ENCODE measurements around the gene TSPAN5. TPM values are rescaled to one million over a fixed set of nuclear protein-coding genes. Genes with fewer than 3 reads are reported as not detected.
"Not testable (repeated sequence)": the region's sequence is repeated elsewhere in the genome, so short reads cannot be mapped to it uniquely, and the experiment has no call there.

TSPAN5 gene
- total and polyA plus RNA-seq, 2 donors: 10.9 to 27.5 TPM

GRCh38 chr4:98544141-98544817 is 114.1 kb downstream of the TSPAN5 start:
- Histone ChIP-seq H3K36me3 (ENCODE audit: insufficient read depth) (no peaks in the 10 kb centered on the region), H3K4me1 (ENCODE audit: insufficient read depth) (no peaks in the 10 kb centered on the region), H3K4me3 (ENCODE audit: low read depth, low read length) (no peak overlapping the region), H3K27ac (ENCODE audit: low read depth) (no peak overlapping the region)
- WGBS: 82% methylated on average over 5 of the region's 5 CpGs
- no peak for DNase-seq (ENCODE audit: extremely low spot score)

GRCh38 chr4:98542011-98542410 is 116.4 kb downstream of the TSPAN5 start:
- no peaks in the 10 kb centered on the region for H3K36me3 ChIP-seq (ENCODE audit: insufficient read depth)
- 93% methylated on average over 2 of the region's 2 CpGs for WGBS
- no peak overlapping the region for H3K4me3 ChIP-seq (ENCODE audit: low read depth, low read length)
- no peaks in the 10 kb centered on the region for H3K4me1 ChIP-seq (ENCODE audit: insufficient read depth)
- no peak overlapping the region for H3K27ac ChIP-seq (ENCODE audit: low read depth)
- no peak for DNase-seq (ENCODE audit: extremely low spot score)

- no peak for DNase-seq (ENCODE audit: extremely low spot score)
- WGBS: 77% methylated on average over 4 of the region's 4 CpGs
- Histone ChIP-seq H3K4me1 (ENCODE audit: insufficient read depth) (no peaks in the 10 kb centered on the region), H3K4me3 (ENCODE audit: low read depth, low read length) (no peak overlapping the region), H3K36me3 (ENCODE audit: insufficient read depth) (no peaks in the 10 kb centered on the region), H3K27ac (ENCODE audit: low read depth) (no peak overlapping the region)
Measured at GRCh38 chr4:98540803-98541202, 117.6 kb downstream of the TSPAN5 start.

GRCh38 chr4:98539741-98540140 is 118.7 kb downstream of the TSPAN5 start:
- Histone ChIP-seq H3K4me3 (ENCODE audit: low read depth, low read length) (no peak overlapping the region), H3K27ac (ENCODE audit: low read depth) (no peak overlapping the region), H3K4me1 (ENCODE audit: insufficient read depth) (no peaks in the 10 kb centered on the region), H3K36me3 (ENCODE audit: insufficient read depth) (no peaks in the 10 kb centered on the region)
- WGBS: 97% methylated on average over 5 of the region's 5 CpGs
- no peak for DNase-seq (ENCODE audit: extremely low spot score)

- no peak overlapping the region for H3K27ac ChIP-seq (ENCODE audit: low read depth)
Measured at GRCh38 chr4:98539299-98539698, 119.1 kb downstream of the TSPAN5 start.

GRCh38 chr4:98536631-98537030 is 121.8 kb downstream of the TSPAN5 start:
- Histone ChIP-seq H3K4me3 (ENCODE audit: low read depth, low read length) (no peak overlapping the region), H3K4me1 (ENCODE audit: insufficient read depth) (no peaks in the 10 kb centered on the region), H3K27ac (ENCODE audit: low read depth) (no peak overlapping the region), H3K36me3 (ENCODE audit: insufficient read depth) (no peaks in the 10 kb centered on the region)
- DNase-seq (ENCODE audit: extremely low spot score): no peak
- WGBS: 95% methylated on average over 11 of the region's 11 CpGs

More at GRCh38 chr4:98539299-98539698, 119.1 kb downstream of the TSPAN5 start:
- Histone ChIP-seq H3K36me3 (ENCODE audit: insufficient read depth) (no peaks in the 10 kb centered on the region), H3K4me3 (ENCODE audit: low read depth, low read length) (no peak overlapping the region), H3K4me1 (ENCODE audit: insufficient read depth) (no peaks in the 10 kb centered on the region)
- no peak for DNase-seq (ENCODE audit: extremely low spot score)
- WGBS: 94% methylated on average over 1 of the region's 1 CpG

GRCh38 chr4:98534146-98534545 is 124.3 kb downstream of the TSPAN5 start:
- 95% methylated on average over 2 of the region's 2 CpGs for WGBS
- H3K4me1 ChIP-seq (ENCODE audit: insufficient read depth); H3K4me3 ChIP-seq (ENCODE audit: low read depth, low read length); H3K36me3 ChIP-seq (ENCODE audit: insufficient read depth); H3K27ac ChIP-seq (ENCODE audit: low read depth); DNase-seq (ENCODE audit: extremely low spot score): not testable (repeated sequence)

GRCh38 chr4:98530572-98530971 is 127.8 kb downstream of the TSPAN5 start:
- no peak overlapping the region for H3K4me3 ChIP-seq (ENCODE audit: low read depth, low read length)
- no peak overlapping the region for H3K27ac ChIP-seq (ENCODE audit: low read depth)
- no peaks in the 10 kb centered on the region for H3K36me3 ChIP-seq (ENCODE audit: insufficient read depth)
- no peak for DNase-seq (ENCODE audit: extremely low spot score)
- H3K4me1 ChIP-seq (ENCODE audit: insufficient read depth): no peaks in the 10 kb centered on the region
- 95% methylated on average over 3 of the region's 3 CpGs for WGBS

- Histone ChIP-seq H3K4me3 (ENCODE audit: low read depth, low read length) (no peak overlapping the region), H3K4me1 (ENCODE audit: insufficient read depth) (no peaks in the 10 kb centered on the region), H3K27ac (ENCODE audit: low read depth) (no peak overlapping the region), H3K36me3 (ENCODE audit: insufficient read depth) (no peaks in the 10 kb centered on the region)
- 86% methylated on average over 2 of the region's 2 CpGs for WGBS
- DNase-seq (ENCODE audit: extremely low spot score): no peak
Measured at GRCh38 chr4:98529970-98530569, 128.3 kb downstream of the TSPAN5 start.

GRCh38 chr4:98528882-98529281 is 129.5 kb downstream of the TSPAN5 start:
- Histone ChIP-seq H3K4me1 (ENCODE audit: insufficient read depth) (no peaks in the 10 kb centered on the region), H3K36me3 (ENCODE audit: insufficient read depth) (no peaks in the 10 kb centered on the region), H3K27ac (ENCODE audit: low read depth) (no peak overlapping the region), H3K4me3 (ENCODE audit: low read depth, low read length) (no peak overlapping the region)
- no peak for DNase-seq (ENCODE audit: extremely low spot score)
- WGBS: 96% methylated on average over 3 of the region's 3 CpGs

- Histone ChIP-seq H3K27ac (ENCODE audit: low read depth) (no peak overlapping the region), H3K4me1 (ENCODE audit: insufficient read depth) (no peaks in the 10 kb centered on the region), H3K36me3 (ENCODE audit: insufficient read depth) (no peaks in the 10 kb centered on the region), H3K4me3 (ENCODE audit: low read depth, low read length) (no peak overlapping the region)
- no peak for DNase-seq (ENCODE audit: extremely low spot score)
- 57% methylated on average over 9 of the region's 9 CpGs for WGBS
Measured at GRCh38 chr4:98527534-98528269, 130.7 kb downstream of the TSPAN5 start.

- WGBS: 70% methylated on average over 4 of the region's 4 CpGs
- DNase-seq (ENCODE audit: extremely low spot score): no peak
- Histone ChIP-seq H3K4me1 (ENCODE audit: insufficient read depth) (no peaks in the 10 kb centered on the region), H3K36me3 (ENCODE audit: insufficient read depth) (no peaks in the 10 kb centered on the region), H3K4me3 (ENCODE audit: low read depth, low read length) (no peak overlapping the region), H3K27ac (ENCODE audit: low read depth) (no peak overlapping the region)
Measured at GRCh38 chr4:98524230-98524629, 134.2 kb downstream of the TSPAN5 start.

GRCh38 chr4:98522636-98523395 is 135.6 kb downstream of the TSPAN5 start:
- Histone ChIP-seq H3K27ac (ENCODE audit: low read depth) (no peak overlapping the region), H3K4me3 (ENCODE audit: low read depth, low read length) (no peak overlapping the region), H3K4me1 (ENCODE audit: insufficient read depth) (no peaks in the 10 kb centered on the region), H3K36me3 (ENCODE audit: insufficient read depth) (no peaks in the 10 kb centered on the region)
- DNase-seq (ENCODE audit: extremely low spot score): peak; percentile 52
- WGBS: 33% methylated on average over 3 of the region's 3 CpGs
